Measurements from ENCODE around the gene DIPK1C. TPM values are rescaled to one million over a fixed set of nuclear protein-coding genes. Genes with fewer than 3 reads are reported as not detected.

DIPK1C gene
- total and polyA plus RNA-seq, 9 of the 15 experiments (the other 6 are each of a cell fraction or from before 2014, with no cell fraction given), result 0.04 to 0.32 (median 0.15) TPM; not detected in 2

DNA sequence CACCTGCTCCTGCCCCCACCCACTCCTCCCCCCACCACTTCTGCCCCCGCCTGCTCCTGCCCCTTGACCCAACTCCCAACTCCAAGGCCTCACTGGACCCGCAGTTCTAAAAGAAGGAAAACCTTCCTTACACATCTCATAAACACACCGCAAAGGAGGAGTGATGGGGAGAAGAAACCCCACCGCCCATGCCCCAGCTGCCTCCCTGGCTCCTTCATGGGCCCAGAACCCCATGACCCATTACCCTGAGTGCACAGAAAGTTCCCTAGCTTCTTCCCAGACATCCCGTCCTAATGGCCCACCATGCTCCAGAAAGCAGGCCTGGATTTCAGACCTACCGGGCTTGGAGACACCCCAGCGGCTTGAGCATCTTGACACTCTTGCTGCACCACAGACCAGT, 21.2 kb upstream of the DIPK1C start:
- CTCF ChIA-PET (ENCODE audit: low intra/inter-chr PET ratio), result no interaction called here

More for the DNA sequence above, 21.2 kb upstream of the DIPK1C start:
- POLR2A ChIA-PET, result interaction anchor here (1.0 kb wide), 1 partner anchor 18 kb away, joined by 3 read pairs; the partner anchor contains the start of gene CNDP2
- Histone ChIP-seq H3K4me2 (ENCODE audit: insufficient read depth, low read length) (no peak overlapping the region), H3K27me3 (ENCODE audit: control insufficient read depth in 2 of 2, insufficient read depth in 2 of 2, low read length in 2 of 2) (no peaks in the 10 kb centered on the region), H3K4me3 (no peak overlapping the region), H3K9ac (ENCODE audit: insufficient read depth in 1 of 2, low read depth in 2 of 2, low read length in 2 of 2) (no peak overlapping the region), H3K9me1 (ENCODE audit: control insufficient read depth, insufficient read depth, low read length) (no peaks in the 10 kb centered on the region), H3K4me1 (replicated peaks in 1 of 2; ENCODE audit: control insufficient read depth in 2 of 2, insufficient read depth in 2 of 2, low read length in 2 of 2) (peaks cover 8 to 17% of the 10 kb centered on the region in 2 experiments; a peak in 4 of 5 replicates), H2AFZ (ENCODE audit: low read depth, low read length) (no peak overlapping the region), H3K27ac (ENCODE audit: extremely low read depth, low read depth, low read length) (no peak overlapping the region), H3K9me3 (replicated peaks; ENCODE audit: control insufficient read depth, insufficient read depth, low read depth, low read length) (no peaks in the 10 kb centered on the region), H3K79me2 (ENCODE audit: control insufficient read depth, insufficient read depth, low read length) (no peaks in the 10 kb centered on the region), H3K36me3 (ENCODE audit: control insufficient read depth, insufficient read depth, low read length) (no peaks in the 10 kb centered on the region), H4K20me1 (replicated peaks; ENCODE audit: control insufficient read depth, insufficient read depth, low read length) (no peaks in the 10 kb centered on the region)
- BruUV-seq (replicated peaks), result no TSS peak
- in situ Hi-C loops (cut with MboI) (no loop called here), intact Hi-C loops (cut with micrococcal nuclease) (loop anchor here (5.0 kb wide), 1 partner anchor 126 kb away; no protein-coding TSS in a partner anchor)
- ATAC-seq (no peak), DNase-seq (ENCODE audit: extremely low read depth in 1 of 4, low spot score in 3 of 4) (no peak), FAIRE-seq (no peak)
- WGBS (ENCODE audit: insufficient coverage, low coverage, missing lambda C conversion rate), result 81% methylated on average over 3 of the region's 7 CpGs
- TF ChIP-seq MECOM (CRISPR knock-in tag; IDR thresholded peaks at IDR 0.05) (no peak), ZNF764 (CRISPR knock-in tag; IDR thresholded peaks at IDR 0.05; ENCODE audit: low read depth) (no peak), MCM3 (IDR thresholded peaks at IDR 0.05) (no peak), NCOR1 (IDR thresholded peaks at IDR 0.05) (no peak), SMARCA5 (IDR thresholded peaks at IDR 0.05) (no peak), E2F5 (CRISPR knock-in tag; IDR thresholded peaks at IDR 0.05) (no peak), SUPT5H (IDR thresholded peaks at IDR 0.05) (no peak), ZNF274 (IDR thresholded peaks at IDR 0.05; ENCODE audit: borderline replicate concordance, low read depth, low read length) (no peak), POLR2AphosphoS2 (IDR thresholded peaks at IDR 0.05; ENCODE audit: low read length) (no peak)
